DND-41 (cell line): ENCODE measurements around the gene CERS2.

Source experiments
- CTCF ChIP-seq: IDR thresholded peaks from 2 replicates; pipeline ENCODE4 v1.5.1; 2012; ENCODE audit warnings: borderline replicate concordance, low read length, moderate library complexity, mild to moderate bottlenecking; ENCODE audit not compliant: poor library complexity, severe bottlenecking; ENCODE audit errors: extremely low read depth
- EZH2 ChIP-seq: IDR thresholded peaks from 3 replicates; pipeline ENCODE4 v1.6.1; 2012; ENCODE audit warnings: borderline replicate concordance, low read depth, mild to moderate bottlenecking, moderate library complexity, low read length, inconsistent platforms; ENCODE audit not compliant: severe bottlenecking

- TF ChIP-seq CTCF (no peak), EZH2 (no peak)
Observed at GRCh38 chr1:150964164-150964489, 10.5 kb downstream of the CERS2 start.
